Neutrophil (primary cell): Measurements from ENCODE around the gene CEP41.

Source experiments
- H3K27ac ChIP-seq: fragments of 200-600 bp; sonication (generic); 2 replicates; pipeline ENCODE4 v1.5.1; 2016; ENCODE audit warnings: mild to moderate bottlenecking, moderate library complexity
- H3K27me3 ChIP-seq: fragments of 200-600 bp; sonication (generic); 2 replicates; pipeline ENCODE4 v1.6.0; 2016; ENCODE audit warnings: mild to moderate bottlenecking
- H3K36me3 ChIP-seq: fragments of 200-600 bp; sonication (generic); 2 replicates; pipeline ENCODE4 v1.5.1; 2017
- H3K4me1 ChIP-seq, 2 experiments: fragments of 200-600 bp in 1 of 2; sonication (generic) in 1 of 2; 1 replicate in 1 of 2; 2 replicates in 1 of 2; pipeline versions ENCODE4 v1.5.1 to v1.6.1; 2013 to 2016; ENCODE audit warnings: low read depth in 1 of 2, low read length in 1 of 2, mild to moderate bottlenecking in 1 of 2, moderate library complexity in 1 of 2; ENCODE audit not compliant: control insufficient read depth in 1 of 2, insufficient read depth in 1 of 2
- H3K4me3 ChIP-seq, 2 experiments: fragments of 200-600 bp in 1 of 2; sonication (generic) in 1 of 2; 1 replicate in 1 of 2; 2 replicates in 1 of 2; pipeline ENCODE4 v1.5.1; 2013 to 2016; ENCODE audit warnings: low read depth in 1 of 2, low read length in 1 of 2, mild to moderate bottlenecking in 1 of 2, moderate library complexity in 1 of 2
- H3K9me3 ChIP-seq: fragments of 200-600 bp; sonication (generic); 2 replicates; pipeline ENCODE4 v1.5.1; 2016
- CTCF ChIP-seq: fragments of 200-600 bp; sonication (generic); IDR thresholded peaks from 2 replicates; pipeline ENCODE4 v1.5.1; 2016; ENCODE audit warnings: antibody characterized with exemption

CEP41 gene

GRCh38 chr7:130367836-130368746 lies 72.7 kb downstream of the CEP41 start:
- Histone ChIP-seq H3K36me3 (no peaks in the 10 kb centered on the region), H3K27me3 (no peaks in the 10 kb centered on the region), H3K4me3 (no peak overlapping the region), H3K4me1 (peaks cover 0 to 4% of the 10 kb centered on the region in 2 experiments), H3K9me3 (no peaks in the 10 kb centered on the region), H3K27ac (no peak overlapping the region)
- TF ChIP-seq CTCF = no peak

- Histone ChIP-seq H3K9me3 (no peaks in the 10 kb centered on the region), H3K36me3 (no peaks in the 10 kb centered on the region), H3K27me3 (no peaks in the 10 kb centered on the region), H3K27ac (no peak overlapping the region), H3K4me3 (no peak overlapping the region), H3K4me1 (peaks cover 0 to 4% of the 10 kb centered on the region in 2 experiments)
- no peak for TF ChIP-seq CTCF
Measured at GRCh38 chr7:130367088-130367755, 73.6 kb downstream of the CEP41 start.

- TF ChIP-seq CTCF = no peak
- Histone ChIP-seq H3K4me1 (peaks cover 0 to 4% of the 10 kb centered on the region in 2 experiments), H3K36me3 (no peaks in the 10 kb centered on the region), H3K27ac (no peak overlapping the region), H3K9me3 (no peaks in the 10 kb centered on the region), H3K4me3 (no peak overlapping the region), H3K27me3 (no peaks in the 10 kb centered on the region)
Measured at GRCh38 chr7:130366564-130366963, 74.3 kb downstream of the CEP41 start.

- Histone ChIP-seq H3K4me1 (peaks cover 0 to 4% of the 10 kb centered on the region in 2 experiments), H3K9me3 (no peaks in the 10 kb centered on the region)
- TF ChIP-seq CTCF = no peak
Measured at GRCh38 chr7:130365511-130366441, 75.0 kb downstream of the CEP41 start.

GRCh38 chr7:130365088-130365487 lies 75.7 kb downstream of the CEP41 start:
- TF ChIP-seq CTCF = no peak
- no peaks in the 10 kb centered on the region for H3K9me3 ChIP-seq
- H3K4me3 ChIP-seq = no peak overlapping the region
- no peak overlapping the region for H3K27ac ChIP-seq
- no peaks in the 10 kb centered on the region for H3K36me3 ChIP-seq
- peaks cover 0 to 4% of the 10 kb centered on the region in 2 experiments for H3K4me1 ChIP-seq
- no peaks in the 10 kb centered on the region for H3K27me3 ChIP-seq

More at GRCh38 chr7:130365511-130366441, 75.0 kb downstream of the CEP41 start:
- Histone ChIP-seq H3K27ac (no peak overlapping the region), H3K4me3 (no peak overlapping the region), H3K27me3 (no peaks in the 10 kb centered on the region), H3K36me3 (no peaks in the 10 kb centered on the region)
